ENCODE results near the gene GRK7.
A peak's percentile ranks its signal among the peaks of the same experiment; 100 is the strongest.

Gene GRK7, protein sequence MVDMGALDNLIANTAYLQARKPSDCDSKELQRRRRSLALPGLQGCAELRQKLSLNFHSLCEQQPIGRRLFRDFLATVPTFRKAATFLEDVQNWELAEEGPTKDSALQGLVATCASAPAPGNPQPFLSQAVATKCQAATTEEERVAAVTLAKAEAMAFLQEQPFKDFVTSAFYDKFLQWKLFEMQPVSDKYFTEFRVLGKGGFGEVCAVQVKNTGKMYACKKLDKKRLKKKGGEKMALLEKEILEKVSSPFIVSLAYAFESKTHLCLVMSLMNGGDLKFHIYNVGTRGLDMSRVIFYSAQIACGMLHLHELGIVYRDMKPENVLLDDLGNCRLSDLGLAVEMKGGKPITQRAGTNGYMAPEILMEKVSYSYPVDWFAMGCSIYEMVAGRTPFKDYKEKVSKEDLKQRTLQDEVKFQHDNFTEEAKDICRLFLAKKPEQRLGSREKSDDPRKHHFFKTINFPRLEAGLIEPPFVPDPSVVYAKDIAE (N-terminal part only)

GRCh38 chr3:141763088-141763750, at the start of gene GRK7:
TSS of gene GRK7 (plus strand) at chr3:141763408. CDS start at chr3:141778285, 14,877 bp downstream.
- no peak for DNase-seq

DNA sequence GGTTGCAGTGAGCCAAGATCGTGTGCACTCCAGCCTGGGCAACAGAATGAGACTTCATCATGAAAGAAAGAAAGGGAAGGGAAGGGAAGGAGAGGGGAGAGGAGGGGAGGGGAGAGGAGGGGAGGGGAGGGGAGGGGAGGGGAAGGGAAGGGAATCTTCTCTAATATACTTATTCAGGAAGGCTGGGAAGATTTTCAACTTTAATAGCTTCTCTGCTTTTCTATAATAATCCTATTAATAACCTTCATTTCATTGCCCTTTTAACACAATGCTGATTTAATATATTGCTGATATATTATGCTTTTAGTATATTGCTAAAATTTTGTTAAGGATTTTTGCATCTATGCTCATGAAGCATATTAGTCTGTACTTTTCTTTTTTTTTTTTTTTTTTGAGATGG, 48.5 kb upstream of the GRK7 start:
- no peak for DNase-seq

GRCh38 chr3:141722081-141722480, 41.1 kb upstream of the GRK7 start:
- no peak for DNase-seq

DNA sequence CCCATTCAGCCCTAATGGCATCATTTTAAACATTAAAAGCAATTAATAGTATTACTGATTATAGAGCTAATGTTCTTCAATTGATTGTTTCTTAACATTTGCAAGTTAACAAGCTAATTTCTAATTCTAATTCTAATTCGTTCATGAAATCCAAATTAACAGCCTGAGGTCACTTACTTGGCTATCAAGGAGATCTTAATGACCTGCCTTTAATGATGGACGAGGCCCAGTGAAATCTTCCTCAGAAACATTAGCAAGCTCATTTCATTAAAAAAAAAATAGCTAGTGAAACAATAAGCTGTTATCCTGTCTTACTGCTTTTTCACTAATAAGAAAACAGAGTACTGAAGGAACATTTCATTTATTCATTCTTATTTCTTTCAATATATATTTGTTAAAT, 40.6 kb upstream of the GRK7 start:
- DNase-seq: no peak

GRCh38 chr3:141723255-141723654, 40.0 kb upstream of the GRK7 start:
- no peak for DNase-seq

GRCh38 chr3:141724186-141724585, 39.0 kb upstream of the GRK7 start:
- no peak for DNase-seq

DNA sequence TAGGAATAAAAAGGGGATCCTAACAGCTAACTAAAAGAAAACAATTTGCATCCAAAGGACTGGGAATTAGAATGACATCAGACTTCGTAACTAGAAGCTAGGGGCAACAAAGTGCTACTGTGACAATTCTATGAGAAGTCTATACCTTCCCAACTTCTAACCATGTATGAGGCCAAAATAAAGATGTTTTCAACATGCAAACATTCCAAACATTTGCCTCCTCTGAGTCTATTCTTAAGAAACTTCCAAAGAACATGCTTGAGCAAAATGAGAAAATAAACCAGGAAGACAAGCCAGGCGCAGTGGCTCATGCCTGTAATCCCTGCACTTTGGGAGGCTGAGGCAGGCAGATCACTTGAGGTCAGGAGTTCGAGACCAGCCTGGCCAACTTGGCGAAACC, 38.2 kb upstream of the GRK7 start:
- DNase-seq: no peak

DNA sequence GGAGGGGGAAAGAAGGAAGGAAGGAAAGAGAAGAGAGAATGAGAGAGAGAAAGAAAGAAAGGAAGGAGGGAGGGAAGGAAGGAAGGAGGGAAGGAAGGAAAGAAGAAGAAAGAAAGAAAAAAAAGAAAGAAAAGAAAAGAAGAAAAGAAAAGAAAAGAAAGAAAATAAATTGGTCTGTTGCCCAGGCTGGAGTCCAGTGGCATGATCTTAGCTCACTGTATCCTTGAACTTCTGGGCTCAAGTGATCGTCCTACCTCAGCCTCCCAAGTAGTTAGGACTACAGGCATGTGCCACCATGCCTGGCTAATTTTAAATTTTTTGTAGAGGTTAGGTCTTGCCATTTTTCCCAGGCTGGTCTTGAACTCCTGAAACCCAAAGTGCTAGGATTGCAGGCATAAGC, 36.7 kb upstream of the GRK7 start:
- no peak for DNase-seq

DNA sequence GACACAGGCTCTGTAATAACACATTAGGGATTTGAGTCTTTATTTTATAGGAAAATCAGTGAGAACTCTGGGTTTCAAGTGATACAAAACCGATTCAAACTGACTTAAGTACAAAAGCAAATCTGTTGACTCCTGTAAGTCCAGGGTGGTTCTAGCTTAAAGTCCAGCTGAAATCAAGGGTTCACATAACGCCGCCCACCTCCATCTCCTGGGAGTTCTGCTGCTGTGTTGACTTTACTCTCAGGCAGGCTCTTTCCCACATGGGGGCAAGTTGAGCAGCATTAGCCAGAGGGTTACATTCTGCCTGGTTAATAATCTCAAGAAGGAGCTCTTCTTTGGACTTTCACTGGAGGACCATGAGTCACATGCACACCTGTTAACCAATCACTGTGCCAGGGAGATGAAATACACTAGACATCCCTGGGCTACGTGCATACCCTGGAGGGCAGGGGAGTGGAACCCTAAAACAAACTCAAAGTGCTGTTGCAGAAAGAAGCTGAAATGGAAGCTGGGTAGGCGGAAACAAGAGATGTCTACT, 34.8 kb upstream of the GRK7 start:
- no peak for DNase-seq

DNA sequence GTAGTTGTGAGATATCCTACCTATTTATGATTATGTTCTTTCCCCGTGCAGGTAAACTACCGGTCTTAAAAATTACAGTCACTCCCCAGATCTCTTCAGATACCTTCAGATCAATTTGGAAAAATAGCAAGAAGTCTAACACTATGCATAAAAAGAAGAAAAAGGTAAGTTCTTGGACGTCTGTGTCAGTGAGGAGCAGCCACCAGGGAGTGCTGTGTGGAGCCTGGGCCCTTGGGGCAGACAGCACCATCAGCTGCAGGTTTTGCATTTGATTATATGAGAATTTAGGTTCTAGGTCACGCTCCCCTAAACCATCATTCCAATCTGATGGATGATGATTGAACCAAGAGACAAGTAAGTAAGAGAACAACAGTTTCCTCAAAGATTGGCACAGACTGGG, 34.0 kb upstream of the GRK7 start:
- DNase-seq: no peak

- no peak for DNase-seq
Measured at GRCh38 chr3:141735176-141735575, 28.0 kb upstream of the GRK7 start.

- DNase-seq: no peak
Measured at GRCh38 chr3:141735770-141736465, 27.3 kb upstream of the GRK7 start.

DNA sequence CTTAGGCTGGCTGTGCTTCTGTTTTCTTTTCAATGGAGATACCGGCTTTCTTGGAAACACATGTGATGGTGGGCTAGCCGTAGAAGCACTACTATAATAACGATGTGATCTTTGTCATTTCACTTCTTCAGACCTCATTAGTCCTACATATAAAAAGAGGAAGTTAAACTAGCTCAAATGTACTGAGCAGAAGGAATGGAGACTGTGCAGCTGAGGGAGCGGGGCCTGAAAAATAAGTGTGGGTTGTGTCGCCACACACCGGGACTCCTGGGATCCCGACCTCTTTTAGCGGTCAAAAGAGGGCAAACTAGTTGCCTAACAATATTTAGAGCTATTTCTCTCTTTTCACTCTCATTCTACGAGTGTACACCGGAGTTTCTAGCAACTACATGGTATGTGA, 26.1 kb upstream of the GRK7 start:
- no peak for DNase-seq

DNA sequence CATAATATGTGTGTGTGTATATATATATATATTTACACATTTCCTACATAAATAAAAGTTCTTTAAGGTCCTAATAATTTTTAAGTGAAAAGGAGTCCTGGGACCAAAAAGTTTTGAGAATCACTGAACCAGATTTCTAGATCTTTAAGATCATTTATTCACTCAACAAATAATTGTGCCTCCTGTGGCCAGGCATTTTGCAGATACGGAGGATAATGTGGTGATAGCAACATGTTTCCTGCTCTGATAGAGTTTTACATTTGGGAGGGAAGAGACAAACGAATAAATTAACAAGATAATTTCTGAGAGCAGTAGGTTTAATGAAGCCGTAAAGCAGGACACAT, 25.6 kb upstream of the GRK7 start:
- DNase-seq: no peak

DNA sequence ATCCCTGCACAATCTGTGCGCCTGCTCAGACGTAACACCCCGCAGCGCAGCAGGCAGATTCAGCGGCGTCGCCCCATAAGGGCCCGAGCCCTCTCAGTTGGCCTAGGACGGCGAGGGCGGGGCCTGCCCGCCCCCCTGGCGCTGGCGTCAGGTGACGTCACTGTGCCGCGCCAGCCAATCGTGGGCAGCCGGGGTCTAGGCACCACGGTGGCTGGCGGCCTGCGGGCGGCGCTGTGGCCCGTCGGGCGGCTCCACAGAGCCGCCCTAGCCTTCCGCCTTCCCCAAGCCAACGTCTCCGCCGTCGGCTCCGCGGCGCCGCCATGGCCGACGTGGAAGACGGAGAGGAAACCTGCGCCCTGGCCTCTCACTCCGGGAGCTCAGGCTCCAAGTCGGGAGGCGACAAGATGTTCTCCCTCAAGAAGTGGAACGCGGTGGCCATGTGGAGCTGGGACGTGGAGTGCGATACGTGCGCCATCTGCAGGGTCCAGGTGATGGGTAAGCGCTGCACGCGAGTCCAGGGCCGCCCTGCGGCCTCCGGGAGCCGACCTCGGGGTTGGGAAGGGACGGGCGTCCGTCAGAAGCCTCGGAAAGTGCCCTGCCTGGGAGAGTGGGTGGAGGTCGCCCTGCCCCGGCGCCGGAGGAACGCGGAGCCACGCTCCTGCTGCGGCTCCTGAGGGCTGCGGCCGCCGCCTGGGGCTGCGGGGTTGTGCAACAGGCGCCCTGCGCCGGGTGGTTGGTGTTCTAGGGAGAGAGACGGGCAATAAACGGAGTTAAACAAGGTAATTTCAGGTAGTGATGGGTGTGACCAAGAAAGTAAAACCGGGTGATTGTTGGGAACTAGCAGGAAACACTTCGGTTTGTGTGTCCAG, 25.0 kb upstream of the GRK7 start, which contains the start of gene RNF7:
RNF7 (plus strand) TSS at position 277 of the 869 bp plus-strand sequence; CDS start at position 321, 44 bp downstream.
- DNase-seq: peak; percentile 94

- DNase-seq: no peak
Measured at GRCh38 chr3:141738891-141739363, 24.3 kb upstream of the GRK7 start.

- DNase-seq: no peak
Measured at GRCh38 chr3:141739731-141740130, 23.5 kb upstream of the GRK7 start.

- no peak for DNase-seq
Measured at GRCh38 chr3:141740349-141740748, 22.9 kb upstream of the GRK7 start.

GRCh38 chr3:141743305-141743704, 19.9 kb upstream of the GRK7 start:
- no peak for DNase-seq

- no peak for DNase-seq
Measured at GRCh38 chr3:141746962-141747361, 16.2 kb upstream of the GRK7 start.

GRCh38 chr3:141753399-141753798, 9.8 kb upstream of the GRK7 start:
- DNase-seq: no peak

DNA sequence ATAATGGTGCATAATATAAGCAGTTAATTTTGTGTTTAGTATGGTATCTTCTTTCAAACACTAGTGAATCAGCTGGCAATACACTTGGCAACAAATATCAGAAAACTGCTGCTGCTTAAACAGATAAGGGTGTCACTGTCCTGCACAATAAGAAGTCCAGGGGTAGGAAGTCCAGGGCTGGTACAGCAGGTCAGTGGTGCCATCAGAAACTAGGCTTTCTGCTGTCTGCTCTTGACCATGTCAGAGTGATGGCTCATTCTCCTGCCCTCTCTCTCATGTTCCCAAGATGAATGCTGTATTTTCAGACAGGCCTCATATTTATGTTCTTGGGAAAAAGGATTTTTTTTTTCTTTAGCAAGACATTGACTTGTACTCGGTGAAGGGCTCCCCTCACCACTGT, 9.2 kb upstream of the GRK7 start:
- no peak for DNase-seq

Measured in stimulated activated CD4-positive, alpha-beta T cell treated with anti-CD3 and anti-CD28 coated beads, Interleukin-12 subunit alpha, Interleukin-12 subunit beta, amount 100 ng/mL, for 4 hours (primary cell).